ENCODE results near the gene TBC1D10B.
"Not testable (repeated sequence)": the region's sequence is repeated elsewhere in the genome, so short reads cannot be mapped to it uniquely, and the experiment has no call there.

Gene TBC1D10B

DNA sequence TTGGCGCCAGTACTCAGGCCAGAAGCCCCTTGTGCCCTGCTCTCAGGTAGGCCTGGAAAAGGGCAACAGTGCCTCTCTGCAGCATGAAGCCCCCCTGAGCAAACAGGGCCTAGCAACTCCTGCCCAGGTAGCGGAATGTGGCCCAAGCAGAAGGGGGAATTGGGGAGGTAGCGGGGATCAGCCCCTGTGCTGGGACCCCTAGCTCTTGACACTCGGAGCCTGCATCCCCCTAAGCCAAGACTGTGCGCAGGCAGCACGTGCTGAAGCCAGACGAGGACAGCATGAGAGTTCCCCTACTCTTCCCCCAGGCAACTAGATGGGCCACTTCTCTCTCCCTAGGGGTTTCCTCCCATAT is 14.4 kb downstream of the TBC1D10B start:
- in situ Hi-C loops (cut with HindIII; ENCODE audit: low sequenced_read_pairs): no loop called here

DNA sequence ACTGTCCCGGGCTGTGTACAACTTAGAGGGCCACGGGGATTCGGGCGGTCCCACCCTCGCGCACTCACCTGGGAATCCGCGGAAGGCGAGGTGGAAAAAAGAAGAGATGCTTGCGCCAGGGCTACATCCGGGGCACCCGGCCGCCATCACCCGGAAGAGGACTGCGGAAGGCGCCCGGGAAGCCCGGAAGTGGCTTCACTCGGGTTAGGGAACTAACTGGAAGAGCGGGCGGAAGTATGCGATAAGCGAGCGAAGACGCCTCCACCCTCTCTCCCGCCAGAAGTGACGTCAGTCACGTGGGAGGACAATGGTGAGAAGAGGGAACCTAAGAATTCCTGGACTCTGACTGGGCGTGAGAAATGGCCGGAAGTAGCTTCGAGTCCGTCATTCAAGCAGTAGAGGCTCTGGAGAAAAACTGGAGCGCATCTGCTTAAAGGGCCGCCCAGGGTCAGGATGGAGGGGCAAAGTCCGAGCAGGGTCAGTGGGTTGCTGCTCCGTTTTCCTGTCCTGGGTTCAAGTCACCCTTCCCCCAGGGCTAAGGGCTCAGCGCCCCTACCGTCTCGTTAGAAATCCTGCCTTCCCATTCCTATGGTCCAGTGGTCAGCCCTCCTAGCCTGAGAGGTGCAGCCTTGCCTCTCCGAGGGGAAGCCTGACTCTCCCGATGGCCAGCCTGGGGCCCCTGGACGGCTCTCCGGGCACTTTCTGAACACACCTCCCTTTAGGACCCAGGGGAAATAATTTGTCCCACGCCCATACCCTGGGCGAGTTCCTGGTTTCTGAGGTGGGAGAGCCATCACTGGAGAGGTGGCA is 14.9 kb downstream of the TBC1D10B start, which contains the start of gene CD2BP2:
Gene CD2BP2 (minus strand): TSS at position 165 of the 810 bp plus-strand sequence. CDS start 627 bp downstream, outside the sequence.
- in situ Hi-C loops (cut with HindIII; ENCODE audit: low sequenced_read_pairs): no loop called here

- in situ Hi-C loops (cut with HindIII; ENCODE audit: low sequenced_read_pairs): no loop called here
These were observed 15.7 kb downstream of the TBC1D10B start for GRCh38 chr16:30354423-30355143.

GRCh38 chr16:30353438-30354129 is 16.7 kb downstream of the TBC1D10B start:
- in situ Hi-C loops (cut with HindIII; ENCODE audit: low sequenced_read_pairs): no loop called here

GRCh38 chr16:30352488-30353401 is 17.5 kb downstream of the TBC1D10B start:
- in situ Hi-C loops (cut with HindIII; ENCODE audit: low sequenced_read_pairs): no loop called here

- in situ Hi-C loops (cut with HindIII; ENCODE audit: low sequenced_read_pairs): no loop called here
These were observed 18.5 kb downstream of the TBC1D10B start for GRCh38 chr16:30351586-30352419.

DNA sequence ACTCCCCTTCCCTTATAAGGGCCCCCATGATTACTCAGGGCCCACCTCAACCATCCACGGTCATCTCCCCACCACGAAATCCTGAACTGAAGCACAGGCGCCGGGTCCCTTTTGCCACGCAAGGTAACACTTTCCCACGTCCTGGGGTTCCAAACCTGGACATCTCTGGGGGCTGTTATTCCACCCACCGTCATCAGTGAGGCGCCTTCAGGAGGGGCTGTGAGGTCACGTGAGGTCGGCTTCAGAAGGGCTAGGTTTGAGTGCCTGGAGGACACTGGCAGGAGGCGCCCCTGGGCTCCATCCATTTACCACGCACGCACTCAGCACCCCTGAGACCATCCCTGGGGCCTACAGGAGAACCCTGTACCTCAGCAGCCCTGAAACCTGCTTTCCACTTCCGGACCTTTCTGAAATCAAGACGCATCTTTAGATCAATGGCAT is 19.3 kb downstream of the TBC1D10B start:
- in situ Hi-C loops (cut with HindIII; ENCODE audit: low sequenced_read_pairs): no loop called here

- in situ Hi-C loops (cut with HindIII; ENCODE audit: low sequenced_read_pairs): no loop called here
These were observed 20.0 kb downstream of the TBC1D10B start for GRCh38 chr16:30350134-30350871.

- in situ Hi-C loops (cut with HindIII; ENCODE audit: low sequenced_read_pairs): no loop called here
These were observed 20.6 kb downstream of the TBC1D10B start for GRCh38 chr16:30349675-30350074.

GRCh38 chr16:30348929-30349328 is 21.4 kb downstream of the TBC1D10B start:
- in situ Hi-C loops (cut with HindIII; ENCODE audit: low sequenced_read_pairs): no loop called here

- in situ Hi-C loops (cut with HindIII; ENCODE audit: low sequenced_read_pairs): no loop called here
These were observed 22.2 kb downstream of the TBC1D10B start for GRCh38 chr16:30348113-30348512.

GRCh38 chr16:30346286-30346685 is 24.0 kb downstream of the TBC1D10B start:
- in situ Hi-C loops (cut with HindIII; ENCODE audit: low sequenced_read_pairs): no loop called here

DNA sequence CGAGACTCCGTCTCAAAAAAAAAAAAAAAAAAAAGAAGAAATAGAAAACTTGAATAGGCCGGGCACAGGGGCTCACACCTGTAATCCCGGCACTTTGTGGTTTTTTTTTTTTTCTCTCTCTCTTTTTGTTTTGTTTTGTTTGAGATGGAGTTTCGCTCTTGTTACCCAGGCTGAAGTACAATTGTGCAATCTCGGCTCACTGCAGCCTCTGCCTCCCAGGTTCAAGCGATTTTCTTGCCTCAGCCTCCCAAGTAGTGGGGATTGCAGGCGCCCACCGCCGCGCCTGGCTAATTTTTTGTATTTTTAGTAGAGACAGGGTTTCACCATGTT is 26.8 kb downstream of the TBC1D10B start:
- in situ Hi-C loops (cut with HindIII; ENCODE audit: low sequenced_read_pairs): not testable (repeated sequence)

DNA sequence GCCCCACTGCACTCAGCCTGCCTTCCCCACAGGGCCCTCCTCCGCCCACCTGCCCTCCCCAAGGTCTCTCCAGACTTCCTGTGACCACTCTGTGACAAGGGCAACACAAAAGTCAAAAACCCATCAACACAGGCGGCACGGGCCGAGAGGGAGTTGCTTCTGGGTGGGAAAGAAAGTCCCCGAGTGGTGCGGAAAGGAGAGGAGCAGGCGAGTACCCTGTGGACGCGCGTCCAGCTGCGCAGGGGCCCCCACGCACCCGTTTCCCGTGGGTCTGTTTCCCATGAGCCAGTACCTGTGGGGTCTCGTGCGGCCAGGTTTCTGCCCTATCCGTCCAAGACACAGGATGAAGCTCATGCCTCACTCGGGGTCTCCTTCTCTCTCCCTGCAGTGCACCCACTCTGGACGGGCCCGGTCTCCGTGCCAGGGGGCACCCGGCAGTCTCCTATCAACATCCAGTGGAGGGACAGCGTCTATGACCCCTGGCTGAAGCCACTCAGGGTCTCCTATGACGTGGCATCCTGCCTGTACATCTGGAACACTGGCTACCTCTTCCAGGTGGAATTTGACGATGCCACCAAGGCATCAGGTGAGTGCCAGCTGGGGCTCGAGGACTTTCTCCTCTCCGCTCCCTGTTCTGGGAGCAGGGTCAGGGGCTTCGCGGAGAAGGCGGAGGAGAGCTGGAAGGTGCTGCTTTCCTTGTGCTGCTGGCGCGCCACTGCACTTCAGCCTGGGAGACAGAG is 27.4 kb downstream of the TBC1D10B start:
- in situ Hi-C loops (cut with HindIII; ENCODE audit: low sequenced_read_pairs): no loop called here

DNA sequence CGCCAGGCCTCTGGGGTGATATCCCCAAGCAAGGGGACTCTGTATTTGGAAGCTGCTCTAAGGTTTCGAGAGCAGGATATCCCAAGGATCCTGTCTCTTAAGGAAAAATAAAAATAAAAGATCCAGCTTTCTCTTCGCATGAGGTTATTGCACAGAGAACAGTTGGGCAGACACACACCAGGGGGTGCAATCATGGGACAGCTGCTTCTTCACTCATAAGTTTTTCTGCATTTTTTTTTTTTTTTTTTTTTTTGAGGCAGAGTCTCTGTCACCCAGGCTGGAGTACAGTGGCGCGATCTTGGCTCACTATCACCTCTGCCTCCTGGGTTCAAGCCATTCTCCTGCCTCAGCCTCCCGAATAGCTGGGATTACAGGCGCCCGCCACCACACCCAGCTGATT is 28.3 kb downstream of the TBC1D10B start:
- in situ Hi-C loops (cut with HindIII; ENCODE audit: low sequenced_read_pairs): not testable (repeated sequence)

DNA sequence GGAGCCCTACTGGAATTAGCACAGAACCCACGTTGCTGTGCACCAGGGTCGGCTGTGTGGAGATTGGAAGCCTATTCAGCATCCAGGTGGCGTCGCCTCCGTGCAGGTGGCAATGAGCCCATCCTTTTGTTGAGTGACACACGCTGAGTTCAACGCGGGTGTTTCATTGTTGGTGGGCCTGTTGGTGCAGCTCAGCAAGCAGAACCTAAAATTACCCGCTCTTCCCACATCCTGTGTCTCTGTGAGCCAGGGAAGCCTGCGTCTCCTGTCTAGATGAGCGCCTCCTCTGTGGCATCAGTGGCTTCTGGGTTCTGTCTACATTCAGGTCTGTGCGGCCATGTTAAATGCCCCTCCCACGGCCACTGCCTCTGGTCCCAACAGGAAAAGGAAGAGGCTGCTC is 29.7 kb downstream of the TBC1D10B start:
- in situ Hi-C loops (cut with HindIII; ENCODE audit: low sequenced_read_pairs): no loop called here

DNA sequence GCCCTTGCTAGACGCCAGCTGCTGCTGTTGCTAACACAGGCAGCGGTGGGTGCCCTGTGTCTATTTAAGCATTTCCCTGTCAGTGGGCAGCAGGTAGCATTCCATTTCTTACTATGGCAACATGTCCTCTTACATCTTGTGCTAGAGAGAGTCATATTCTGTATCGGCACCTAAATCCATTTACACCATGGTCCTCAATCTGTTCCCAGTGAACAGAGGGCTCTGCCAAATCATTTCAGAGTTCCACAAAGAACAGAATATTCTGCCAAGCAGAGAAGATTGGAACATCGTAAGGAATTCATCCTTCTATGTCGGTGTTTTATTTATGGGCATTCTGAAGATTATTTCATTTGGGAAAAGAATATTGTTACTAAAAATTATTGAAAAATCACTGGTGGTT is 31.6 kb downstream of the TBC1D10B start:
- in situ Hi-C loops (cut with HindIII; ENCODE audit: low sequenced_read_pairs): not testable (repeated sequence)

DNA sequence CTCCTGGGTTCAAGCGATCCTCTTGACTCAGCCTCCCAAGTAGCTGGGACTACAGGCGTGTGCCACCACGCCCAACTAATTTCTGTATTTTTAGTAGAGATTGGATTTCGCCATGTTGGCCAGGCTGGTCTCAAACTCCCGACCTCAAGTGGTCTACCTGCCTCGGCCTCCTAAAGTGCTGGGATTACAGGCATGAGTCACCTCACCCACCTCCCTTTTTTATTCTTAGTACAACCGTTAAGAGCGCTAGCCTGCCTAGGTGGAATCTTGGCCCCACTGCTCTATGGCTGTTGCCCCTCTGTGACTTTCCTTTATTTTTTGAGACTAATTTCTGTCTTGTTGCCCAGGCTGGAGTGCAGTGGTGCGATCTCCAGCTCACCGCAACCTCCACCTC is 32.3 kb downstream of the TBC1D10B start:
- in situ Hi-C loops (cut with HindIII; ENCODE audit: low sequenced_read_pairs): not testable (repeated sequence)
